ENCODE measurements around the gene AADAC. TPM values are rescaled to one million over a fixed set of nuclear protein-coding genes. Genes with fewer than 3 reads are reported as not detected.
"Not testable (repeated sequence)": the region's sequence is repeated elsewhere in the genome, so short reads cannot be mapped to it uniquely, and the experiment has no call there.

Gene AADAC
- total RNA-seq (1 to 10 TPM in 1 of 9 donors, not detected in 8; 3.0 TPM), polyA plus RNA-seq (not detected)
- long read RNA-seq, donor 1, result 0 reads
- long read RNA-seq, donor 2, result 0 reads
- long read RNA-seq, donor 3, result 0 reads

GRCh38 chr3:151813799-151814198 is at the start of gene AADAC:
Gene AADAC, plus strand, starts transcription at chr3:151814116. Its CDS starts 47 bp downstream, at chr3:151814163.
- DNase-seq (no peak), ATAC-seq (no peak)
- no peaks in the 10 kb centered on the region for H3K27me3 ChIP-seq
- no peaks in the 10 kb centered on the region for H3K4me1 ChIP-seq
- WGBS, 4 donors, result 91 to 95% (median 93%) methylated on average over 4 of the region's 4 CpGs
- no peak within 1 kb of the TSS for H3K4me3 ChIP-seq
- intact Hi-C loops (cut with DNase I), result no loop called here
- TF ChIP-seq, protein P1, sequence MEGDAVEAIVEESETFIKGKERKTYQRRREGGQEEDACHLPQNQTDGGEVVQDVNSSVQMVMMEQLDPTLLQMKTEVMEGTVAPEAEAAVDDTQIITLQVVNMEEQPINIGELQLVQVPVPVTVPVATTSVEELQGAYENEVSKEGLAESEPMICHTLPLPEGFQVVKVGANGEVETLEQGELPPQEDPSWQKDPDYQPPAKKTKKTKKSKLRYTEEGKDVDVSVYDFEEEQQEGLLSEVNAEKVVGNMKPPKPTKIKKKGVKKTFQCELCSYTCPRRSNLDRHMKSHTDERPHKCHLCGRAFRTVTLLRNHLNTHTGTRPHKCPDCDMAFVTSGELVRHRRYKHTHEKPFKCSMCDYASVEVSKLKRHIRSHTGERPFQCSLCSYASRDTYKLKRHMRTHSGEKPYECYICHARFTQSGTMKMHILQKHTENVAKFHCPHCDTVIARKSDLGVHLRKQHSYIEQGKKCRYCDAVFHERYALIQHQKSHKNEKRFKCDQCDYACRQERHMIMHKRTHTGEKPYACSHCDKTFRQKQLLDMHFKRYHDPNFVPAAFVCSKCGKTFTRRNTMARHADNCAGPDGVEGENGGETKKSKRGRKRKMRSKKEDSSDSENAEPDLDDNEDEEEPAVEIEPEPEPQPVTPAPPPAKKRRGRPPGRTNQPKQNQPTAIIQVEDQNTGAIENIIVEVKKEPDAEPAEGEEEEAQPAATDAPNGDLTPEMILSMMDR (IDR thresholded peaks at IDR 0.05), result no peak
- TF ChIP-seq POLR2A (IDR thresholded peaks at IDR 0.05), result no peak
- peaks cover 0 to 6% (median 0%) of the 10 kb centered on the region in 12 donors for H3K9me3 ChIP-seq
- H3K36me3 ChIP-seq, result no peaks in the 10 kb centered on the region
- H3K27ac ChIP-seq, result no peak within 1 kb of the TSS

GRCh38 chr3:151764699-151765098 is 49.2 kb upstream of the AADAC start:
- ATAC-seq; H3K4me3 ChIP-seq; H3K36me3 ChIP-seq; DNase-seq; H3K9me3 ChIP-seq; H3K27me3 ChIP-seq; intact Hi-C loops (cut with DNase I); H3K27ac ChIP-seq: not testable (repeated sequence)
- WGBS, 4 donors, result 71 to 93% (median 83%) methylated on average over 1 of the region's 1 CpG
- H3K4me1 ChIP-seq, result peaks cover 0 to 28% (median 1%) of the 10 kb centered on the region in 12 donors

DNA sequence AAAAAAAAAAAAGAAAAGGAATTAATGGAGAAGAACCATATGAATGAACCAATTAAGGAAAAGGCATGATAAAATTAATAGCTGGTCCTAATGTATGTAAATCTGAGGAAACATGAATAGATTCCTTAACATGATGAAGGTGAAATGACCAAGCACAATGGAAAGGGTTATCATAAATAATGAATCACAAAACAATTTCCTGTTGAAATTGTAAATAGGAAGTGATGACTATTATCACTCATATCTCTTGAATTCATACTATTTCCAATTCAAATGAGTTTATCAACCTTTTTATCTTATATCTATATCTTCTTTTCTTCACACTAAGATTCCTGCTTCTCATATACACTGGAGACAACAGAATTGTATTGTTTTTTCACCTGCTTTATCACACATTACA is 48.2 kb upstream of the AADAC start:
- DNase-seq, result no peak
- Histone ChIP-seq H3K4me3 (no peak overlapping the region), H3K36me3 (no peaks in the 10 kb centered on the region), H3K9me3 (no peaks in the 10 kb centered on the region), H3K27ac (no peak overlapping the region), H3K4me1 (peaks cover 0 to 38% (median 5%) of the 10 kb centered on the region in 12 donors), H3K27me3 (no peaks in the 10 kb centered on the region)
- ATAC-seq, result no peak
- intact Hi-C loops (cut with DNase I), result no loop called here
- no peak for TF ChIP-seq POLR2A (IDR thresholded peaks at IDR 0.05)
- TF ChIP-seq, protein P1 (IDR thresholded peaks at IDR 0.05), result no peak

DNA sequence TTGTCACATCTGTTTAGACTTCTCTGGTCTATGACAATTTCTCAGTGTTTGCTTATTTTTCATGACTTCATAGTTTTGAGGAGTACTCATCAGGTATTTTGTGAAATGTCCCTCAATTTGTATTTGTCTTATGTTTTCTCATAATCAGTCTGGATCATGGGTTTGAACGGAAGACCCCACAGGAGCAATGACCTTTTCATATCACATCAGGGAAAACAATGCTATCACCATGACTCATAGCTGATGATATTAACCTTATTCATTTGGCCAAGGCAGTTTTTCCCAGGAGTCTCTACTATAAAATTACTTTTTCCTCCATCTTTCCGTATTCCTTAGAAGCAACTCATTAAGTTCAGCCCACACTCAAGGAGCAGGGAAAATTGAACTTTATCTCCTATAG is 47.5 kb upstream of the AADAC start:
- TF ChIP-seq, protein P1 (IDR thresholded peaks at IDR 0.05), result no peak
- TF ChIP-seq POLR2A (IDR thresholded peaks at IDR 0.05), result no peak
- Histone ChIP-seq H3K27ac (no peak overlapping the region), H3K4me1 (peaks cover 0 to 45% (median 13%) of the 10 kb centered on the region in 12 donors), H3K4me3 (no peak overlapping the region), H3K9me3 (no peaks in the 10 kb centered on the region), H3K36me3 (no peaks in the 10 kb centered on the region), H3K27me3 (no peaks in the 10 kb centered on the region)
- peak in 1 of 4 donors; percentile 44 for ATAC-seq
- intact Hi-C loops (cut with DNase I), result no loop called here
- 57 to 69% (median 63%) methylated on average over 2 of the region's 2 CpGs for WGBS, 4 donors
- DNase-seq, result no peak

DNA sequence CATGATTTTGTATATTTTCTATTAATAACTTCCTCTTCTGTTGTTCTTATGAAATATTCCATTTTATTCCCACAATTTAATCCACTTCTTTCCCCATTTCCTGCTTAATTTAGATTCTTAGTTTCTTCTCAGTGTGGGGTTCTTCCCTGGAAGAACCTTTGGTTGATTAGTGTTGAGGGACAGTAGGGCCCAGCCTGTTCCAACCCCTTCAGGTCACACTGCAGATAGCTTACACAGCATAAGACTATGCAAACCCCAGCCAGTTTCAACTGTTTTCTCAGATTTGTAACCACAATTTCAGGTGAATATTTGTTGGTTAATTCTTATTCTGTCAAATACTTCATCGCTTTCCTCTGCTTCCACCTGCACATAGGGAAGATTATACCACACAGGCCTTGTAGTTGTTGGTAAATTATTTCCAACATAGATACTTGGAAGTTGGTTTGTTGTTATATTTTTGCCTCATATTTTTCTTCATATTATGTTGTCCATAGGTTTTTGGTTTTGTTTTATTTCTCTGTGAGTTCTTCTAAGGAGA is 45.5 kb upstream of the AADAC start:
- TF ChIP-seq POLR2A (IDR thresholded peaks at IDR 0.05), result no peak
- TF ChIP-seq, protein P1 (IDR thresholded peaks at IDR 0.05), result no peak
- Histone ChIP-seq H3K27me3 (no peaks in the 10 kb centered on the region), H3K4me3 (no peak overlapping the region), H3K27ac (peak overlapping the region in 1 of 12 donors; percentile 26), H3K4me1 (peaks cover 0 to 59% (median 20%) of the 10 kb centered on the region in 12 donors), H3K36me3 (no peaks in the 10 kb centered on the region), H3K9me3 (no peaks in the 10 kb centered on the region)
- intact Hi-C loops (cut with DNase I), result no loop called here
- DNase-seq (no peak), ATAC-seq (no peak)
- 95 to 100% (median 98%) methylated on average over 1 of the region's 1 CpG for WGBS, 4 donors

Measured in heart left ventricle (tissue), 16 donors.